SKM-1 (cell line): Measurements from ENCODE around the gene ZCCHC17.
"Not testable (repeated sequence)": the region's sequence is repeated elsewhere in the genome, so short reads cannot be mapped to it uniquely, and the experiment has no call there.

Experiments used
- DNase-seq: peaks from one replicate; lab custom pipeline; 2025; ENCODE audit not compliant: unreplicated experiment; lab: John Stamatoyannopoulos, UW

The ZCCHC17 gene

GRCh38 chr1:31296486-31297276, at the start of gene ZCCHC17, which contains the start of gene SNRNP40:
ZCCHC17 (plus strand) TSS chr1:31297032; CDS start chr1:31310099, 13,067 bp downstream.
SNRNP40 (minus strand) TSS chr1:31296788; CDS start chr1:31296751, 37 bp downstream.
- DNase-seq = peak; percentile 99

GRCh38 chr1:31248276-31248675, 48.6 kb upstream of the ZCCHC17 start:
- no peak for DNase-seq

GRCh38 chr1:31249854-31250253, 47.0 kb upstream of the ZCCHC17 start:
- no peak for DNase-seq

- DNase-seq = no peak
Observed at GRCh38 chr1:31257213-31257612, 39.6 kb upstream of the ZCCHC17 start.

GRCh38 chr1:31258581-31258980, 38.3 kb upstream of the ZCCHC17 start:
- DNase-seq = no peak

- DNase-seq = no peak
Observed at GRCh38 chr1:31259746-31260145, 37.1 kb upstream of the ZCCHC17 start.

GRCh38 chr1:31261916-31262315, 34.9 kb upstream of the ZCCHC17 start:
- no peak for DNase-seq

- DNase-seq = not testable (repeated sequence)
Observed at GRCh38 chr1:31262393-31262792, 34.4 kb upstream of the ZCCHC17 start.

- no peak for DNase-seq
Observed at GRCh38 chr1:31263408-31263807, 33.4 kb upstream of the ZCCHC17 start.

- DNase-seq = no peak
Observed at GRCh38 chr1:31264790-31265386, 31.9 kb upstream of the ZCCHC17 start.

GRCh38 chr1:31266547-31266946, 30.3 kb upstream of the ZCCHC17 start:
- no peak for DNase-seq

GRCh38 chr1:31272369-31272768, 24.5 kb upstream of the ZCCHC17 start:
- DNase-seq = no peak

GRCh38 chr1:31273619-31274018, 23.2 kb upstream of the ZCCHC17 start:
- DNase-seq = no peak

GRCh38 chr1:31282426-31282825, 14.4 kb upstream of the ZCCHC17 start:
- DNase-seq = not testable (repeated sequence)

GRCh38 chr1:31287791-31288190, 9.0 kb upstream of the ZCCHC17 start:
- not testable (repeated sequence) for DNase-seq

- no peak for DNase-seq
Observed at GRCh38 chr1:31289021-31289420, 7.8 kb upstream of the ZCCHC17 start.

GRCh38 chr1:31295874-31296485, 852 bp upstream of the ZCCHC17 start:
- no peak for DNase-seq

- no peak for DNase-seq
Observed at GRCh38 chr1:31297277-31298247, 730 bp downstream of the ZCCHC17 start.

- DNase-seq = no peak
Observed at GRCh38 chr1:31299365-31299764, 2.5 kb downstream of the ZCCHC17 start.

GRCh38 chr1:31300193-31300592, 3.4 kb downstream of the ZCCHC17 start:
- no peak for DNase-seq
